ENCODE results near the gene KCND3. TPM values are rescaled to one million over a fixed set of nuclear protein-coding genes. Genes with fewer than 3 reads are reported as not detected.

KCND3 gene
- total RNA-seq: 40.8 TPM

GRCh38 chr1:111989531-111990025, at the start of gene KCND3:
TSS of gene KCND3 (minus strand) at chr1:111989668.

GRCh38 chr1:111755331-111756123, 233.9 kb downstream of the KCND3 start, which contains the start of gene DDX20:
TSS of gene DDX20 (plus strand) at chr1:111755901. CDS start at chr1:111755925, 24 bp downstream.

GRCh38 chr1:111739194-111739924, 250.1 kb downstream of the KCND3 start, which contains the start of gene INKA2:
TSS of gene INKA2 (minus strand) at chr1:111739395. CDS start at chr1:111739242, 153 bp downstream.

Small RNA genes lying within 50 kb of the gene (small RNA-seq; reads per million reads assigned to genes)
- 0.21 reads per million for gene INKA2

Other genes starting within 250 kb of the KCND3 start
- gene DDX20, start 233.8 kb downstream of the KCND3 start, total RNA-seq: 22.6 TPM

All from diencephalon (tissue), 1 donor.